Measurements from ENCODE around the gene ZACN.
"Not testable (repeated sequence)": the region's sequence is repeated elsewhere in the genome, so short reads cannot be mapped to it uniquely, and the experiment has no call there.

The ZACN gene

GRCh38 chr17:76078860-76079534 is at the start of gene ZACN:
Gene ZACN (plus strand): TSS chr17:76079182. CDS start chr17:76079265, 83 bp downstream.
- DNase-seq (ENCODE audit: low read depth) = no peak

- no peak for DNase-seq (ENCODE audit: low read depth)
Observed at GRCh38 chr17:76032073-76032779, 46.8 kb upstream of the ZACN start.

- DNase-seq (ENCODE audit: low read depth) = no peak
Observed at GRCh38 chr17:76032780-76033108, 46.2 kb upstream of the ZACN start.

GRCh38 chr17:76033139-76033538 is 45.8 kb upstream of the ZACN start:
- no peak for DNase-seq (ENCODE audit: low read depth)

- no peak for DNase-seq (ENCODE audit: low read depth)
Observed at GRCh38 chr17:76034428-76035350, 44.3 kb upstream of the ZACN start.

GRCh38 chr17:76036497-76037261 is 42.3 kb upstream of the ZACN start:
- DNase-seq (ENCODE audit: low read depth) = no peak

GRCh38 chr17:76038050-76038449 is 40.9 kb upstream of the ZACN start:
- no peak for DNase-seq (ENCODE audit: low read depth)

- DNase-seq (ENCODE audit: low read depth) = no peak
Observed at GRCh38 chr17:76039121-76039520, 39.9 kb upstream of the ZACN start.

- DNase-seq (ENCODE audit: low read depth) = no peak
Observed at GRCh38 chr17:76040376-76040775, 38.6 kb upstream of the ZACN start.

- DNase-seq (ENCODE audit: low read depth) = not testable (repeated sequence)
Observed at GRCh38 chr17:76042868-76043267, 36.1 kb upstream of the ZACN start.

GRCh38 chr17:76044475-76045007 is 34.4 kb upstream of the ZACN start:
- not testable (repeated sequence) for DNase-seq (ENCODE audit: low read depth)

- no peak for DNase-seq (ENCODE audit: low read depth)
Observed at GRCh38 chr17:76046064-76046463, 32.9 kb upstream of the ZACN start.

- DNase-seq (ENCODE audit: low read depth) = no peak
Observed at GRCh38 chr17:76048025-76048605, 30.9 kb upstream of the ZACN start.

GRCh38 chr17:76048711-76049110 is 30.3 kb upstream of the ZACN start:
- no peak for DNase-seq (ENCODE audit: low read depth)

- DNase-seq (ENCODE audit: low read depth) = no peak
Observed at GRCh38 chr17:76049239-76049638, 29.7 kb upstream of the ZACN start.

- DNase-seq (ENCODE audit: low read depth) = no peak
Observed at GRCh38 chr17:76049836-76050537, 29.0 kb upstream of the ZACN start.

- no peak for DNase-seq (ENCODE audit: low read depth)
Observed at GRCh38 chr17:76050538-76051467, 28.2 kb upstream of the ZACN start.

GRCh38 chr17:76051561-76051960 is 27.4 kb upstream of the ZACN start:
- DNase-seq (ENCODE audit: low read depth) = no peak

GRCh38 chr17:76053246-76054111 is 25.5 kb upstream of the ZACN start:
- no peak for DNase-seq (ENCODE audit: low read depth)
